ENCODE results near the gene ARMC6.
A peak's percentile ranks its signal among the peaks of the same experiment; 100 is the strongest.

ARMC6 gene

GRCh38 chr19:18991468-18991867 lies 41.9 kb upstream of the ARMC6 start:
- no peak for TF ChIP-seq CTCF (conservative IDR thresholded peaks at IDR 0.05; ENCODE audit: low read length)
- no peak overlapping the region for H3K4me3 ChIP-seq (ENCODE audit: low read length)
- DNase-seq (ENCODE audit: low read depth) = no peak

GRCh38 chr19:18992696-18993095 lies 40.7 kb upstream of the ARMC6 start:
- H3K4me3 ChIP-seq (ENCODE audit: low read length) = no peak overlapping the region
- no peak for TF ChIP-seq CTCF (conservative IDR thresholded peaks at IDR 0.05; ENCODE audit: low read length)
- no peak for DNase-seq (ENCODE audit: low read depth)

GRCh38 chr19:18993115-18993514 lies 40.3 kb upstream of the ARMC6 start:
- TF ChIP-seq CTCF (conservative IDR thresholded peaks at IDR 0.05; ENCODE audit: low read length) = no peak
- H3K4me3 ChIP-seq (ENCODE audit: low read length) = no peak overlapping the region
- DNase-seq (ENCODE audit: low read depth) = no peak

GRCh38 chr19:18995804-18996241 lies 37.6 kb upstream of the ARMC6 start:
- peak; percentile 75 for TF ChIP-seq CTCF (conservative IDR thresholded peaks at IDR 0.05; ENCODE audit: low read length)
- H3K4me3 ChIP-seq (ENCODE audit: low read length) = no peak overlapping the region
- peak; percentile 86 for DNase-seq (ENCODE audit: low read depth)

- no peak for TF ChIP-seq CTCF (conservative IDR thresholded peaks at IDR 0.05; ENCODE audit: low read length)
- no peak for DNase-seq (ENCODE audit: low read depth)
- no peak overlapping the region for H3K4me3 ChIP-seq (ENCODE audit: low read length)
Observed at GRCh38 chr19:18996351-18996750, 37.1 kb upstream of the ARMC6 start.

- no peak for DNase-seq (ENCODE audit: low read depth)
- no peak overlapping the region for H3K4me3 ChIP-seq (ENCODE audit: low read length)
- TF ChIP-seq CTCF (conservative IDR thresholded peaks at IDR 0.05; ENCODE audit: low read length) = no peak
Observed at GRCh38 chr19:18996796-18997394, 36.5 kb upstream of the ARMC6 start.

GRCh38 chr19:18998276-18998675 lies 35.1 kb upstream of the ARMC6 start:
- no peak for TF ChIP-seq CTCF (conservative IDR thresholded peaks at IDR 0.05; ENCODE audit: low read length)
- H3K4me3 ChIP-seq (ENCODE audit: low read length) = no peak overlapping the region
- no peak for DNase-seq (ENCODE audit: low read depth)
